ENCODE measurements around the gene TNRC6B.
"Not testable (repeated sequence)": the region's sequence is repeated elsewhere in the genome, so short reads cannot be mapped to it uniquely, and the experiment has no call there.

The TNRC6B gene

DNA sequence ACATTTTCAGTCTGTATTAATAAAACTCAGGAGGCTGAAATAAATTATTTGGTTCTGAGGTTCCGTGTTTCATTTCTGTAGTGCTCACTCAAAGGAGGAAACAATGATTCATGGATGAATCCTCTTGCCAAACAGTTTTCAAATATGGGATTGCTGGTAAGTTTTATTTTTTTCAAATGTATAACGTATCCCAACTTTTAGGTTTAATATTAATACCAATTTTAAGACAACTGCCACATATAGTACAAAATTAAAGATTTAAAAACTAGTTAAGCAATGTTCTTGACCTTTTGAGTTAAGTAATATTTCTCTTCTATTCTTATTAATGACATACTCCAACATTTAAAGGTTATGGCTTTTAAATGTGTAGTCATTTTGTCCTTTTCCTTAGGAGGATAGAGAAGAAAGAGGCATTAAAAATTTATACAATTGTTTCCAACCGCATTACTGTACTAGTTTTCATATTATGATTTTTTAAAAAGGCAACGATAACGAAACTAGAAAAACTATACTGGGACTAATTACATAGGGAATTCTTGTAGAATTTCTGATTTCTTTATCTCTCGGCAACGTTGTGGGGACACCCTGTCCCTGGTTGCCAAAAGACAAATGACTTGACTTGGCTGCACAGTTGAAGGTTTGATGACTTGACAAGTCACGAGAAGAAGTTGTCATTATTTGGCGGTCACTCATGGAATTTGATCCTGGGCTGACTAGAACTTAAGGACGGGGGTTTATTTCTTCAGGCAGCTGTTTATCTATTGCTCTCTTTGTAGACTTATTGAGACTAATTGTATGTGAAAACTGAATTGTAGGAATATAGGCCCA, 99.5 kb downstream of the TNRC6B start:
- in situ Hi-C loops (cut with MboI; ENCODE audit: low sequenced_read_pairs) = no loop called here

GRCh38 chr22:40279017-40279416, 101.3 kb downstream of the TNRC6B start:
- in situ Hi-C loops (cut with MboI; ENCODE audit: low sequenced_read_pairs) = no loop called here

- in situ Hi-C loops (cut with MboI; ENCODE audit: low sequenced_read_pairs) = no loop called here
Observed at GRCh38 chr22:40281717-40282116, 104.0 kb downstream of the TNRC6B start.

DNA sequence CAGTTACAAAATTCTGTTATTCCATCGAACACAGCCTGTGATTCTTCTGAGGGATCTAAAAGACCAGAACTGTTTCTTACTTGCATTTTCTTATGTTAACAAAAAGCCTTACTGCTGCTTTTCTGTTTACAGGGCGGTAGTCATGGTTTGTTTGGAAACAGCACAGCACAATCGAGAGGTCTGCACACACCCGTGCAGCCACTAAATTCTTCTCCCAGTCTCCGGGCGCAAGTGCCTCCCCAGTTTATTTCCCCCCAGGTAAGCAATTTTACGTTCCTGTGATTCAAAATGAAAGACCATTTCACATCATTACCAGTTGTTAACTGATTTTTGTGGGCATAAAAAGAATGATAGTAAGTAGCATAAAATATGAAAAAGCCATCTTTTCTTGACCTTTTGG, 107.8 kb downstream of the TNRC6B start:
- in situ Hi-C loops (cut with MboI; ENCODE audit: low sequenced_read_pairs) = no loop called here

- in situ Hi-C loops (cut with MboI; ENCODE audit: low sequenced_read_pairs) = no loop called here
Observed at GRCh38 chr22:40289991-40290459, 112.3 kb downstream of the TNRC6B start.

DNA sequence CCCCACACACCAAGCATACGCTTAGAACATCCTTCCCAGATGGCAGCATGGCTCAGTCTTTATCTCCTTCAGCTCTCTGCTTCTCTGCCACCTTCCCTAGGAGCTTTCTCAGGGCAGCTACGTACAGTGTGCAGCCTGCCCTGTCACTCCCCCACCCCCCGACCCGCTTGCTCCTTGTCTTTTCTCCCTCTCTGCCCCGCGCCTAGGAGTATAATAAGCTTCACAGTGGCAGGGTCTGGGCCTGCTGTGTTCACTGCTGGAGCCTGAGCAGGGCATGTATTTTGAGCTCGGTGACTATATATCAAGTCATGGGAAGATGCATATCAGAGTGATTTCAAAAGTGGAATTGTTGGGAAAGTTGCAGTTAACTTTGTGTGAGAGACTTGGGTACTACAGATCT, 112.8 kb downstream of the TNRC6B start:
- in situ Hi-C loops (cut with MboI; ENCODE audit: low sequenced_read_pairs) = no loop called here

DNA sequence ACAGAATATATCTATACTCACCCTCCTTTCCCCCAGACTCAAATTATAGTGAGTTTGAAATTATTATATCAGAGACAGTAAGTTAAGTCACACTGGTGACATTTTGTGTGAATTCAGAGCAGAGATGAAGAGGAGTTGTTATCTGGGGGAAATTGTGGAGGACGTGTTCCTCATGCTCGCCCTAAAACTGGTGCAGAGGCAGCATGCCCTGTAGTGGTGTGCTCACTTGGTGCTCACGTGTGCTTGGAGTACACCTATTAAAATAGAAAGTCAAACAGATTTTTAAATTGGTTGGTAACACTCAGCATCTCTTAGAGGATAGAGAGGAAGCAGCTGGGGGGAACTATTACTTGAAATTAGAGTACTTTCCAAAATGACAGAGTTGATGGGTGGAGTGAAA, 117.0 kb downstream of the TNRC6B start:
- in situ Hi-C loops (cut with MboI; ENCODE audit: low sequenced_read_pairs) = no loop called here

GRCh38 chr22:40300316-40300715, 122.6 kb downstream of the TNRC6B start:
- in situ Hi-C loops (cut with MboI; ENCODE audit: low sequenced_read_pairs) = no loop called here

- in situ Hi-C loops (cut with MboI; ENCODE audit: low sequenced_read_pairs) = no loop called here
Observed at GRCh38 chr22:40300884-40301672, 123.4 kb downstream of the TNRC6B start.

DNA sequence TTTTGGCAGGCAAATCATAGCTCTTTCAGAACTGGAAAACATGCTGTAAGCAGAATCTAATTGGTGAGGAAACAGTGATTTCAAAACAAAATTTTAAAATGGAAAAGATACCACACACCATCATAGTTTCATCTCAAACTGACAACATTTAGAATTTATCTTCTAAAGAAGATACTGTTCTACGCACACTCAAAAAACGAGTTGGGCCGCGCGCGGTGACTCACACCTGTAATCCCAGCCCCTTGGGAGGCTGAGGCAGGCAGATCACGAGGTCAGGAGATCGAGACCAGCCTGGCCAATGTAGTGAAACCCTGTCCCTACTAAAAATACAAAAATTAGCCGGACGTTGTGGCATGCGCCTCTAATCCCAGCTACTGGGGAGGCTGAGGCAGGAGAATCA, 124.4 kb downstream of the TNRC6B start:
- in situ Hi-C loops (cut with MboI; ENCODE audit: low sequenced_read_pairs) = no loop called here

DNA sequence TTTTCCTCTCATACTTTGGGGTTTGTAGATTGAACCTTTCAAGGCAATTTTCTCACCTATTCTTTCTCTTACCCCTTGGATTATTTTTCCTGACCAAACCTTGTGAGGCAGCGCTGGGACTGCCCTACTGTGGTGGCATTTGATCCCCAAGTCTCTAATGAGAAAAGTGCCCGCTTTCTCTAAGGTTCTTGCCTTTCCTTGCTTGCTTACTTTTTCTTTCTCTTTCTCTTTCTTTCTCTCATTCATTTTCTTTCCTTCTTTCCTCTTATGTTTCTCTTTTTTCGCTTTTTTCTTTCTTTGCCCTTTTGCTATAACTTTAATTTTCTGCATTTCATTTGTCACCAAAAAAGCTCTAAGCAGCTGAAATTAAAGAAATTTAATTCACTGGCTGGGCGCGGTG, 127.9 kb downstream of the TNRC6B start:
- in situ Hi-C loops (cut with MboI; ENCODE audit: low sequenced_read_pairs) = no loop called here

DNA sequence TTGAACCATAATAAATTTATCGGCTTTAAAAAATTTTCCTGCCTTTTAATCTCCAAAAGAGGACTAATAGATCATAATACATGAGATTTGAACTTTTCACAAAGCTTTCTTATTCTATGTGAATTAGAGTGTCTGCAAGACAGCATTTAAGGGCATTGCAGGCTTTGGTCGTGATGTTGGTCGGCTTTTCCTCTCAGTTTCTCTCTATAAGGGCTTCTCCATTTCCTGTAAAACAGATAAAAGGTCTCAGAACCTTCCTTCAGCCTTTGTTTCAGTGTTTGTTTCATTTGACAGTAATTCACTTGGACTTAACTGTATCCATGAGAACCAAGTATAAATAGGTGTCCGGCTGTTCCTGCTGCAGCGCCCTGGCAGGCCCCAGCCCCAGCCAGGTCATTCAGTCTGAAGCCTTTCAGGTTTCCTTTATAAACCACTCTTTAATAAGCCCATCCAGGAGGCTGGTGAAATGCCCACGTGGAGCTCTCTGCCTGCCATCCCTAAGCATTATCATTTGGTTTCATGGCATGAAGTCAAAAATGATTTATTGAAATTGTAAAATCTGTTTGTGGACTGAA, 131.4 kb downstream of the TNRC6B start:
- in situ Hi-C loops (cut with MboI; ENCODE audit: low sequenced_read_pairs) = no loop called here

GRCh38 chr22:40309631-40310030, 131.9 kb downstream of the TNRC6B start:
- in situ Hi-C loops (cut with MboI; ENCODE audit: low sequenced_read_pairs) = no loop called here

GRCh38 chr22:40310081-40310767, 132.5 kb downstream of the TNRC6B start:
- in situ Hi-C loops (cut with MboI; ENCODE audit: low sequenced_read_pairs) = no loop called here

GRCh38 chr22:40310768-40311120, 133.0 kb downstream of the TNRC6B start:
- in situ Hi-C loops (cut with MboI; ENCODE audit: low sequenced_read_pairs) = no loop called here

DNA sequence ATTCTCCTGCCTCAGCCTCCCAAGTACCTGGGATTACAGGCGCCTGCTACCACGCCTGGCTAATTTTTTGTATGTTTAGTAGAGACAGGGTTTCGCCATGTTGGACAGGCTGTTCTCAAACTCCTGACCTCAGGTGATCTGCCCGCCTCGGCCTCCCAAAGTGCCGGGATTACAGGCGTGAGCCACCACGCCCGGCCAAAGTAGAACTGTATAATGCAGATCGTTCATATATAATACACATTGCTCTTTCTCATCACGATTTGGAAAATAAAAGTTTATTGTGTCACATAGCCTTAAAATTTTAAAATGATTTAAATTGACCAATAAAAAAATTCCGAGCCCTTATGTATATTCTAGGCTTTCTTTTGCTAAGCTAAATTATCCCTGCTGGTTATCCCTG, 133.9 kb downstream of the TNRC6B start:
- in situ Hi-C loops (cut with MboI; ENCODE audit: low sequenced_read_pairs) = not testable (repeated sequence)

GRCh38 chr22:40312050-40312449, 134.3 kb downstream of the TNRC6B start:
- in situ Hi-C loops (cut with MboI; ENCODE audit: low sequenced_read_pairs) = no loop called here

- in situ Hi-C loops (cut with MboI; ENCODE audit: low sequenced_read_pairs) = no loop called here
Observed at GRCh38 chr22:40313007-40313406, 135.3 kb downstream of the TNRC6B start.

DNA sequence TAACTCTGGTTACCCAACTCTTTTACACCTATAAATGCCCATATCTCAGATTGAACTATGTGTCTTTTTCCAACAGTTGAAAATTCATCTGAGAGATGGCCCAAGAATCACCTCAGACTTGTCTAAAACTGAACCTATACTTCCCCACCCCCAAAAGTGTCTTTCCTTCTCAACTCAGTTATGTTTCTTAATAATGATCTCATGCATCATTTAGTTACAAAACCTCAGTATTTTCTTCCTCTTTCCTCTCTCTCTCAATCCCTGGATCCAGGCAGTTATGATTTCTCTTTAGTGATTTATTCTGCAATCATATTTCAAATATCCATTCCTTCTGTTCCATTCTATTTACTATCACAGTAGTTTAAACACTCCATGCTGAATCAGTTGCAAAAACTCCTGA, 136.3 kb downstream of the TNRC6B start:
- in situ Hi-C loops (cut with MboI; ENCODE audit: low sequenced_read_pairs) = no loop called here

- in situ Hi-C loops (cut with MboI; ENCODE audit: low sequenced_read_pairs) = no loop called here
Observed at GRCh38 chr22:40320687-40321086, 143.0 kb downstream of the TNRC6B start.

DNA sequence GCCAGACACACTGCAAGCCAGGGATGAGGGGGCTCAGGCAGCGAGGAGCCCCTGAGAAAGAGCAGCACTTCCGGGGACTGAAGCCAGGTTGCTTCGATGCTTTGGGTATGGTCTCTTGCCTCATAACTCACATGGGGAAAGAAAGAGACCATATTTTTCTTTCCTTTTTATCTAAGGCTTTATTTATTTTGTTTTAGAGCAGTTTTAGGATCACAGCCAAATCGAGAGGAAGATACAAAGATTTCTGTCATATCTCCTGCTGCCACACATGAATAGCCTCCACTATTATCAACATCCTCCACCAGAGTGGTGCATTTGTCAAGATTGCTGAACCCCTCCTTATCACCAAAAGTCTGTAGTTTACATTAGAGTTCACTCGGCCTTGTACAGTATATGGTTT, 144.3 kb downstream of the TNRC6B start:
- in situ Hi-C loops (cut with MboI; ENCODE audit: low sequenced_read_pairs) = no loop called here

Measured in HL-60/S4 (cell line).